Natural killer cell treated with Interleukin-12 subunit alpha and Interleukin-12 subunit beta and Interleukin-15 and Interleukin-18, amount 100 ng/mL, for 72 hours (primary cell): ENCODE data around the gene ADAMTS15. TPM values are rescaled to one million over a fixed set of nuclear protein-coding genes. Genes with fewer than 3 reads are reported as not detected.

Source experiments
- ATAC-seq, 2 donors: fragments of 150-1000 bp; cut with Tn5 transposase in 1 of 2; sonication (Bioruptor Pico), chemical (Tn5 transposase) in 1 of 2; 2 replicates each; pipeline ENCODE4 v1.10.0; 2021
- DNase-seq: peaks from one replicate; pipeline ENCODE4 v3.0.0; 2022; ENCODE audit warnings: low spot score
- H3K27ac Mint-ChIP-seq, 2 donors: 1 replicate in 1 of 2; 2 replicates in 1 of 2; pipeline ENCODE4 v1.8.0; 2022; ENCODE audit warnings: mixed read lengths in 2 of 2, mild to moderate bottlenecking in 1 of 2, moderate library complexity in 1 of 2
- H3K27me3 Mint-ChIP-seq, 2 donors: 1 replicate in 1 of 2; 2 replicates in 1 of 2; pipeline ENCODE4 v1.8.0; 2022; ENCODE audit warnings: mixed read lengths in 2 of 2
- H3K36me3 Mint-ChIP-seq: one replicate; pipeline ENCODE4 v1.8.0; 2022; ENCODE audit warnings: mixed read lengths
- H3K4me1 Mint-ChIP-seq, 2 donors: 1 replicate in 1 of 2; 2 replicates in 1 of 2; pipeline ENCODE4 v1.8.0; 2022; ENCODE audit warnings: low read depth in 2 of 2, mixed read lengths in 2 of 2, mild to moderate bottlenecking in 1 of 2
- H3K4me3 Mint-ChIP-seq: one replicate; pipeline ENCODE4 v1.8.0; 2022; ENCODE audit warnings: mixed read lengths
- H3K9me3 Mint-ChIP-seq: 2 replicates; pipeline ENCODE4 v1.8.0; 2022; ENCODE audit warnings: mixed read lengths
- total RNA-seq, 2 donors: library from RNA; stranded (reverse); gene quantifications; one replicate each; pipeline ENCODE4 v1.2.3, GENCODE V29; 2022

ADAMTS15 gene
- total RNA-seq, 2 donors from 2014 or later = not detected

GRCh38 chr11:130452176-130452575 is 3.7 kb downstream of the ADAMTS15 start:
- no peaks in the 10 kb centered on the region for H3K36me3 Mint-ChIP-seq
- DNase-seq (no peak), ATAC-seq (no peak)
- no peak overlapping the region for H3K27ac Mint-ChIP-seq
- peaks cover 16 to 19% of the 10 kb centered on the region in 2 donors for H3K27me3 Mint-ChIP-seq
- H3K4me1 Mint-ChIP-seq = no peaks in the 10 kb centered on the region
- H3K9me3 Mint-ChIP-seq = no peaks in the 10 kb centered on the region
- H3K4me3 Mint-ChIP-seq = no peak overlapping the region

GRCh38 chr11:130452940-130453339 is 4.5 kb downstream of the ADAMTS15 start:
- DNase-seq (no peak), ATAC-seq (no peak)
- Mint-ChIP-seq H3K4me3 (no peak overlapping the region), H3K27me3 (peaks cover 16 to 18% of the 10 kb centered on the region in 2 donors), H3K36me3 (no peaks in the 10 kb centered on the region), H3K4me1 (no peaks in the 10 kb centered on the region), H3K9me3 (no peaks in the 10 kb centered on the region), H3K27ac (no peak overlapping the region)

- Mint-ChIP-seq H3K4me3 (no peak overlapping the region), H3K9me3 (no peaks in the 10 kb centered on the region), H3K27ac (no peak overlapping the region), H3K36me3 (no peaks in the 10 kb centered on the region), H3K4me1 (no peaks in the 10 kb centered on the region), H3K27me3 (peaks cover 13 to 16% of the 10 kb centered on the region in 2 donors)
- ATAC-seq (no peak), DNase-seq (no peak)
Measured at GRCh38 chr11:130454491-130455252, 6.2 kb downstream of the ADAMTS15 start.

DNA sequence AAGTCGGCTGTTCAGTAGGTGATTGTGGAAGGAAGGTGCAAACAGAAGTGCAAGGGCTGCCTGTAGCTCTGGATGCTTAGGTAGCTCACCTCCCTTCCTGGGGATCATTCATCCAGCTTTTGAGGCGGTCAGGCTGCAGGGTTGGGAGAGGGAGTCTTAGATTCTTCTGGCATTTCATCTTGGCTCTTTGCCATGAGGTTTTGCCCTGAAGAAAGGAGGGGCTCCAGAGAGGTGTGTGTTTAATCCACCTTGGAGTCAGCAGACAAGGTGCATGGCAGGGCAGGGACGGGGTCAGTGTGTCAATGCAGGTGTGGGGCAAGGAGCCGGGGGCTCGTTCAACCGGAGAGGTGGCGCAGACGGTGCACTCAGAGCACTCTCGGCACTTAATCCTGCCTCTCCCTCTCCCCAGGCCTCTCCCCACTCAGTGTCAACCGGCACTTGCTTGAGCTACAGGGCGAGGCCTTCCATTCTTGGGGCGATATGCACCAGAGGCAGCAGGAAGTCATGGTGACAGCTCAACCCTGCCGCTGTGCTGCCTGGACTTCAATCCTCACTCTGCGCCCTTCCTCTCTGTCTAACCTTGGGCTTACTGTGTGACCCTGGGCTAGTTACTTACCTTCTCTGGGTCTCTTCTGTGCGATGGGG is 7.2 kb downstream of the ADAMTS15 start:
- ATAC-seq (peak in 1 of 2 donors; percentile 28), DNase-seq (no peak)
- Mint-ChIP-seq H3K27ac (no peak overlapping the region), H3K4me1 (no peaks in the 10 kb centered on the region), H3K4me3 (no peak overlapping the region), H3K36me3 (no peaks in the 10 kb centered on the region), H3K27me3 (peaks cover 13 to 16% of the 10 kb centered on the region in 2 donors), H3K9me3 (no peaks in the 10 kb centered on the region)

GRCh38 chr11:130456286-130456685 is 7.8 kb downstream of the ADAMTS15 start:
- peaks cover 13 to 16% of the 10 kb centered on the region in 2 donors for H3K27me3 Mint-ChIP-seq
- no peak overlapping the region for H3K4me3 Mint-ChIP-seq
- H3K9me3 Mint-ChIP-seq = no peaks in the 10 kb centered on the region
- H3K36me3 Mint-ChIP-seq = no peaks in the 10 kb centered on the region
- DNase-seq (no peak), ATAC-seq (no peak)
- H3K4me1 Mint-ChIP-seq = no peaks in the 10 kb centered on the region
- no peak overlapping the region for H3K27ac Mint-ChIP-seq

- no peaks in the 10 kb centered on the region for H3K36me3 Mint-ChIP-seq
- ATAC-seq (no peak), DNase-seq (no peak)
- no peak overlapping the region for H3K27ac Mint-ChIP-seq
- H3K4me1 Mint-ChIP-seq = no peaks in the 10 kb centered on the region
- H3K4me3 Mint-ChIP-seq = no peak overlapping the region
- H3K27me3 Mint-ChIP-seq = peaks cover 10 to 15% of the 10 kb centered on the region in 2 donors
- H3K9me3 Mint-ChIP-seq = no peaks in the 10 kb centered on the region
Measured at GRCh38 chr11:130457623-130458409, 9.4 kb downstream of the ADAMTS15 start.

DNA sequence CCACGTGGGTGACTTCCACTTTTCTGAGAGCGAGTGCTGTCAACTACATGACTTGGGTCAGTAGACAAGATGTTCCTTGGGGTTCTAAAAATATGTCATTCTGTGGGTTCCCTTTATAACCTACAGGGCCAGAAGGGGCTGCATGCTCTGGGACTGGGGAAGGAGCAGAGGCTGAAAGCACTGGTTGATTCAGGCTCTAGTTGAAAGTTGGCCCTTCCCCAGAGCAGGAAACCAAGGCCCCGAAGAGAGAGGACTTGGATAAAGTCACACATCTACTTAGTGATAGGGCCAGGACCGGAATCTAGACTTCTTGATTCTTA is 9.9 kb downstream of the ADAMTS15 start:
- H3K4me3 Mint-ChIP-seq = no peak overlapping the region
- H3K27ac Mint-ChIP-seq = no peak overlapping the region
- H3K9me3 Mint-ChIP-seq = no peaks in the 10 kb centered on the region
- ATAC-seq (no peak), DNase-seq (no peak)
- H3K27me3 Mint-ChIP-seq = peaks cover 10% of the 10 kb centered on the region in 2 donors
- no peaks in the 10 kb centered on the region for H3K4me1 Mint-ChIP-seq
- no peaks in the 10 kb centered on the region for H3K36me3 Mint-ChIP-seq

DNA sequence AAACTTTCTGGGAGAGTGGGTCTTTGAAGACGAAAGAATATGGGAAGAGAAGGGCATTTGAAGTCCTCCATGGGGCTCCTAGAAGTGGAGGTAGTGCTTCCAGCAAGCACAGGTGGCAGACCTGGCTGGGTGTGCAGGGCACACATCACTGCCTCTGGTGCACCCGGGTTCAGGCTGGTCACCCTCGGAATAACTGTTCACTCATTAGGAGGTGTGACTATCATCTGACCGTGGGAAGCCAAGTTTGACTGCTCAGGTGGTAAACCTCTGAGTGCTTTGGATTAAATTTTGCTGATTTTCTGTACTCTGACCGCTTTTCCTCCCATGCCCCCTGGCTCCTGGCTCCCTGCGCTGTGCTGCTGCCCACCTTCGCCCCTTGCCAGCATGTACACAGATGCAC is 11.1 kb downstream of the ADAMTS15 start:
- DNase-seq (no peak), ATAC-seq (no peak)
- Mint-ChIP-seq H3K4me3 (no peak overlapping the region), H3K27me3 (peaks cover 0 to 6% of the 10 kb centered on the region in 2 donors), H3K4me1 (no peaks in the 10 kb centered on the region), H3K27ac (no peak overlapping the region), H3K9me3 (no peaks in the 10 kb centered on the region), H3K36me3 (no peaks in the 10 kb centered on the region)

DNA sequence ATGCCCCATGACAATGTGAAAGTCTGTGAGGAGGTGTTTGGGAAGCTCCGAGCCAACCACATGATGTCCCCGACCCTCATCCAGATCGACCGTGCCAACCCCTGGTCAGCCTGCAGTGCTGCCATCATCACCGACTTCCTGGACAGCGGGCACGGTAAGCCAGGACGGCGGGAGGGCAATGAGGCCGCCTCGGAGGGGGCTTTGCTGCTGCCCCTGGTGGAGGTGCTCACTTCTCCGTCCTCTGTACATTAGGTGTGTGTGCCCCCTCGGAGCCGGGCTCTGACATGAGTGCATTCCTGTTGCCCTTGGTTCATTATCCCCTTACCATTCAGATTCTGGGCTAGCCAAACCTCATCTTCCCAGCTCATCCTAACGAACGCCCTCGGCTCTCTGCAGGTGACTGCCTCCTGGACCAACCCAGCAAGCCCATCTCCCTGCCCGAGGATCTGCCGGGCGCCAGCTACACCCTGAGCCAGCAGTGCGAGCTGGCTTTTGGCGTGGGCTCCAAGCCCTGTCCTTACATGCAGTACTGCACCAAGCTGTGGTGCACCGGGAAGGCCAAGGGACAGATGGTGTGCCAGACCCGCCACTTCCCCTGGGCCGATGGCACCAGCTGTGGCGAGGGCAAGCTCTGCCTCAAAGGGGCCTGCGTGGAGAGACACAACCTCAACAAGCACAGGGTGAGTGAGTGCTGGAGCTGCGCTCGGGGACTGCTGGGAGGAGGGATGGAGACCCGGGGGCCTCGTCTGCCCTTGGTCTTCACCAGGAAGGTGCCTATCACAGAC is 13.8 kb downstream of the ADAMTS15 start:
- H3K36me3 Mint-ChIP-seq = no peaks in the 10 kb centered on the region
- DNase-seq (no peak), ATAC-seq (peak; percentile 12 to 40)
- no peaks in the 10 kb centered on the region for H3K9me3 Mint-ChIP-seq
- H3K4me3 Mint-ChIP-seq = no peak overlapping the region
- no peak overlapping the region for H3K27ac Mint-ChIP-seq
- H3K4me1 Mint-ChIP-seq = no peaks in the 10 kb centered on the region
- peaks cover 0 to 3% of the 10 kb centered on the region in 2 donors for H3K27me3 Mint-ChIP-seq

DNA sequence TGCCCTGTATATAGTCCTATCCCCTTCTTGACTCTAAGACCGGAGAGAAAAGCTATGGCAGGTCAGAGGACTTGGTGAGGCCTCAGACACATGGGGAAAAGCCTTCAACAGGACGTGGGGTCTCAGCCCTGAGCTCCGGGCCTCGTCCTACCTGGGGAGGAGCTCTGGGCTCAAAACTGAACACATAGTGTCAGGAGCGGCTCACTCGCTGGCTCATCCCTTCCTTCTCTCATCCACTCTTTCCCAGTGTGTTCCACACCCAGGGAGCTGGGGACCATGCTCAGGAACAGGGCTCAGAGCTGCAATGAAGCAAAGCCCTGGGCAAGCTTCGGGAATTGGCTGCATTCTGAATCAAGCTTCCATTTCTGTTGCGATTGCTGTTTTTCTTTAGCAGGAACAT is 14.5 kb downstream of the ADAMTS15 start:
- DNase-seq = no peak
- Mint-ChIP-seq H3K4me3 (no peak overlapping the region), H3K36me3 (no peaks in the 10 kb centered on the region), H3K27me3 (peaks cover 0 to 3% of the 10 kb centered on the region in 2 donors), H3K27ac (no peak overlapping the region), H3K4me1 (no peaks in the 10 kb centered on the region), H3K9me3 (no peaks in the 10 kb centered on the region)
- ATAC-seq = no peak

- ATAC-seq (no peak), DNase-seq (no peak)
- Mint-ChIP-seq H3K4me1 (no peaks in the 10 kb centered on the region), H3K4me3 (no peak overlapping the region), H3K27ac (no peak overlapping the region), H3K27me3 (peaks cover 0 to 3% of the 10 kb centered on the region in 2 donors), H3K9me3 (no peaks in the 10 kb centered on the region), H3K36me3 (no peaks in the 10 kb centered on the region)
Measured at GRCh38 chr11:130464291-130464812, 15.9 kb downstream of the ADAMTS15 start.

DNA sequence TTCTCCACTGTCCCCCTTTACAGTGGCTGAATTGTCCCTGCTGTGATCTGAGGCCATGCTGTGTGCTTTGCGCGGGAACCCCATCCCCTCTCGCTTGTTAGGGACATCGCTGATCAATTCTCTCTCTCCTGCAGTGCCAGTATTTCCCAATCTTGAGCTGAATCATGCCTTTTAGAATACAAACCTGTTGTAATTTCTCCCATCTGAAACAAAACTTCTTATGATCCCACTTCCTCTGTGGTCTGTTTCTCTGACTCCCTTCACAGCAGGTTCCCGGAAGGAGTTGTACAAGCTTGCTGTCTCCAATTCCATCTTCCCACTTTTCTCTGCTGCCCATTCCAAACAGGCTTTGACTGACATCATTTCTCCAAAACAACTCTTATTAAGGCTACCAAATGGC is 16.8 kb downstream of the ADAMTS15 start:
- H3K4me3 Mint-ChIP-seq = no peak overlapping the region
- no peaks in the 10 kb centered on the region for H3K9me3 Mint-ChIP-seq
- no peaks in the 10 kb centered on the region for H3K27me3 Mint-ChIP-seq
- H3K27ac Mint-ChIP-seq = no peak overlapping the region
- H3K4me1 Mint-ChIP-seq = no peaks in the 10 kb centered on the region
- ATAC-seq (no peak), DNase-seq (no peak)
- no peaks in the 10 kb centered on the region for H3K36me3 Mint-ChIP-seq

DNA sequence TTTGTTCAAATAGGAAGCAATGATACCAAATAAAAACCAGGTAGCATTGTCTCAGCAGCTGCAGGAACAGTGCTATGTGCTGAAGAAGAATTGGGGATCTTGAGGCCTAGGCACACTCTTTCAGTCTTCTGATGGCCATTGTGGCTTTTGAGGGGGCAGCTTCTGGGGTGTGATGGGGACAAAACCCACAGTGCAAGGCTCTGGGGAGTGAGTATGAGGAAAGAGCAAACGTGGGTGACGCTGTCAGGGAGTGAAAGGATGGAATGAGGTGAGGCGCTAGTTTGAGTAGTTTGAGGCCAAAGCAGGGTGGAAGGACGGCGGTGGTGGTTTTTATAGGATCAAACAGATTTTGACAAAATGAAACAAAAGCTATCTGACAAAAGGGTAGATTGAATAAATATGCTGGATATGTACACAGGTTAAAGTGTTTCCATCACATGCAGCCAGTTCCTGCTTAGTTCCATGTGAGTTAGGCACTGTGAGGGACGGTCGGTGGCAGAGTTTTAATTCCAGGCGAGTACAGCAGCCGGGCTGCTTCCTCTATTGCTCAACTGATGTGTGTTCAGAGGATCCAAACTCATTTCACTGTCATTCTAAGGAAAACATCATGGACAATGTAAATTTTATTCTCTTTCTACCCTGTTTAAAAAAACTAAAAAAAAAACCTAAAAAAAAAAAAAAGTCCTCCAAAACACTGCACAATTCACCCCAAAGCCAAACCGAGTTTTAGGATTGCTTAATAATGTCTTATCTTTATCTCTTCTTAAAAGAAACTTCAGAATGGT is 18.9 kb downstream of the ADAMTS15 start:
- DNase-seq (no peak), ATAC-seq (no peak)
- Mint-ChIP-seq H3K4me1 (no peaks in the 10 kb centered on the region), H3K36me3 (no peaks in the 10 kb centered on the region), H3K4me3 (no peak overlapping the region), H3K27ac (no peak overlapping the region), H3K9me3 (no peaks in the 10 kb centered on the region), H3K27me3 (no peaks in the 10 kb centered on the region)
